ENCODE data around the gene TCEAL4.
"Not testable (repeated sequence)": the region's sequence is repeated elsewhere in the genome, so short reads cannot be mapped to it uniquely, and the experiment has no call there.

The TCEAL4 gene

DNA sequence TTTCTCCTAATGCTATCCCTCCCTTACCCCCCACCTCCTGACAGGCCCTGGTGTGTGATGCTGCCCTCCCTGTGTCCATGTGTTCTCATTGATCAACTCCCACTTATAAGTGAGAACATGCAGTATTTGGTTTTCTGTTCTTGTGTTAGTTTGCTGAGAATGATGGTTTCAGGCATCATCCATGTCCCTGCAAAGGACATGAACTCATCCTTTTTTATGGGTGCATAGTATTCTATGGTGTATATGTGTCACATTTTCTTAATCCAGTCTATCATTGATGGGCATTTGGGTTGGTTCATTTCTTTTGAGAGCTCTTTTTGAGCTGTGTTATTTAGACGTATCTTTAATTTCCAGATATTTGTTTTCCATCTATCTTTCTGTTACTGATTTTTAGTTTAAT, 7.0 kb downstream of the TCEAL4 start:
- not testable (repeated sequence) for DNase-seq (ENCODE audit: low spot score)

DNA sequence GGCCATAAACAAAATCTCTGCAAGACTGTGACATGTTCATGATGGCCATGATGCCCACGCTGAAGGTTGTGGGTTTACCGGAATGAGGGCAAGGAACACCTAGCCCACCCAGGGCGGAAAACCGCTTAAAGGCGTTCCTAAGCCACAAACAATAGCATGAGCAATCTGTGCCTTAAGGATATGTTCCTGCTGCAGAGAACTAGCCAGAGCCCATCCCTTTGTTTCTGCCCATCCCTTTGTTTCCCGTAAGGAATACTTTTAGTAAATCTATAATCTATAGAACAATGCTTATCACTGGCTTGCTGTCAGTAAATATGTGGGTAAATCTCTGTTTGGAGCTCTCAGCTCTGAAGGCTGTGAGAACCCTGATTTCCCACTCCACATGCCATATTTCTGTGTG, 9.9 kb downstream of the TCEAL4 start:
- DNase-seq (ENCODE audit: low spot score): not testable (repeated sequence)

DNA sequence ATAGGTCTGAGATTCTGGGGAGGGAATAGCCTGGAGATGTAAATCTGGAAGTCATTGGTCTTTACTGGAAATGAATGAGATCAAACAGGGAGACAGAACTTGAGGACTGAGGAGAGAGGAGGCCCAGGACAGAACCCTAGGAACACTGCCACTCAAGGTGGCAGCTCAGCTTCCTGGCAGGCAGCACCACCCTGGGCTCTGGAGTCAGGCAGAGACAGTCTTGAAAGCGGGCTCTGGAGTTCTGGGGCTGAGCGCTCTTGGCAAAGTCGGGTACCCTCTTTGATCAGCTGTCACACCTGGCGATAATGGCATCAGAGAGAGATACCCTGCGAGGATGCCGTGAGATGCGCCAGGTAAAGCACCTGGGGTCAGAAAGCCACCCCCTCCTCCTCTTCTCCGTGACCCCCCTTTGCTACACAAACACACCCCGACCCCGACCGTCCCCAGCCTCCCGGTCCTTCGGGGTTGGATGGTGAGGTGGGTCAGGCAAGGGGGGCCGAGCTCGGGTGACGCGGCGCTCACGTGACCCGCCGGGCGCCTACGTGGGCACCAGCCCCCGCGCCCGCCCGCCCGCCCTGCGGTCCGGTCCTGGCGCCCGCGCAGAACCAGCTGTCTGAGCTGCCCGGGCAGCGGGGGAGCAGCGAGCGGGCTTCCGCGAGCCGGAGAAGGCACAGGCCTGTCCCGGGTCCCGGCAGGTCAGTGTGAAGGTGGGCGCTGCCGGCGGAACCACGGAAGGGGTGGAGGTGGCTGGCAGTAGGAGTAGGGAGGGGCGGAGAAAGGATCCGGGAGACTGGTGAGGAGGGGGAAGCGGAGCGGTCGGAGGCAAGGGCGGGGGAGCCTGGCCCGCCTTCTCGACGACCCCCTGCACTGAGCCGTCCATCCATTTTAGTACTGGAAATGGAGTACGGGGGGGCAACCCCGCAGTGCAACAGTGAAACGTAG, 22.3 kb downstream of the TCEAL4 start, which contains the start of gene TCEAL3:
TCEAL3 (plus strand) TSS at position 600 of the 942 bp plus-strand sequence. CDS start 1,102 bp downstream, outside the sequence.
- peak; percentile 23 for DNase-seq (ENCODE audit: low spot score)

DNA sequence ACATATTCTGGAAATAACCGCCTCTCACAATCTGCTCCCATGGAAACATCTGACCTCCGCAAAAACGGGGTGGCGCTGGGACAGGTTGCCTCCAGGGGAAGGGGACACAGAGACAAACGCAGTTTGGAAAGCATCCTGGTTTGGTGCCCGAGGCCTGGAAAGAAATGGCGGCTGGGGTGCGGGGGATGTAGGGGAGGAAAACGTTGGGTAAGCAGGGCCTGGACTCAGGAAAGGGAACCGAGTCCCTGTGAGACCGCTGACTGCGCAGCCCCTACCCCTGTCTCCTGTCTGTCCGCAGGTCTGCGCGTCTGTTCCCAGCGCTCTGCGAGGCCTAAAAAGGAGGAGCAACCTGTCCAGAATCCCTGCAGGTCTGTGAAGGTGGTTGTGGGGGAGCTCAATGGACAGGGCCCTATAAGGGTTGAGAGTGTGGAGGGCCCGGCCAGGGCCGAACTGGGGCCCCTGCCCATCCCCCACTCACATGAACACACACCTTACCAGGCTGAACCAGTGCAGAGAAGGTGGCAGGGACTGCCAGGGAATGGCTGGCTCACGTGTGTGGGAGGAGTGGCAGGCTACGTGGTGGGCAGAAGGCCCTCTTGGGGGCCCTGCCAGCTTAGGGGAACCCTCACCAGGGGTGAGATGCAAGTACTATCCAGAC, 23.1 kb downstream of the TCEAL4 start:
- DNase-seq (ENCODE audit: low spot score): no peak

DNA sequence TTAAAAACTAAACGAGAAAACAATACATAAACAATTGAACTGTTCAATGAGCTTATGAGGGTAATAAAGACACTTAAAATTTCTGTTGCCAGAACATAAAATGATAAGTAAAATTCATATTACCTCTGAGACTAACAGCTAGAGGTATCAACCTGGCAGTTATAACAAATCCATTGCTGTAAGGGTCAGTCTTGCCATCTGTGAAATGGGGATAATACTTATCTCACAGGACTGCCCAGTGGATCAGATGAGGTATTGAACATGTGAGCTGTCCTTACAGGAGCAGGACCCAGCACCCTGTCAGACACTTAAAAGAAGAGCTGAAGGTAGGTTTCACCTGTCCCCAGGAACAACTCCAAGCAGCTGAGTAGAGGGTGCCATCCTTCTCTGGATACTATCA, 25.0 kb downstream of the TCEAL4 start:
- DNase-seq (ENCODE audit: low spot score): no peak

DNA sequence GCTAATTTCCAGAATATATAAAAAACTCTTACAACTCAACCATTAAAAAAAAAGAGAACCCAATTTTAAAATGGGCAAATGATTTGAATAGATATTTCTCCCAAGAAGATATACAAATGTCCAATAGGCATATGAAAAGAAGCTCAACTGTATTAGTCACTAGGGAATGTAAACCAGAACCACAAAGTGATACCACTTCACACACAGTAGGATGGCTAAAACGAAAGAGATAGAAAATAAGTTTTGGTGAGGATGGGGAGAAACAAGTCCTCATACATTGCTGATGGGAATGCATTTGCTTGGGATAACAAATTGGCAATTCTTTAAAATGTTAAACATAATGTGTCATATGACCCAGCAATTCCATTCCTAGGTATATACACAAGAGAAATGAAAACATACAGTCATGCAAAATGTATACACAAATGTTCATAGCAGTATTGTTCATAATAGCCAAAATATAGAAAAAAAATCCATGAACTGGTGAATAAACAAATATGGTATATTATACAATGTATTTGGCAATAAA, 28.1 kb downstream of the TCEAL4 start:
- no peak for DNase-seq (ENCODE audit: low spot score)

DNA sequence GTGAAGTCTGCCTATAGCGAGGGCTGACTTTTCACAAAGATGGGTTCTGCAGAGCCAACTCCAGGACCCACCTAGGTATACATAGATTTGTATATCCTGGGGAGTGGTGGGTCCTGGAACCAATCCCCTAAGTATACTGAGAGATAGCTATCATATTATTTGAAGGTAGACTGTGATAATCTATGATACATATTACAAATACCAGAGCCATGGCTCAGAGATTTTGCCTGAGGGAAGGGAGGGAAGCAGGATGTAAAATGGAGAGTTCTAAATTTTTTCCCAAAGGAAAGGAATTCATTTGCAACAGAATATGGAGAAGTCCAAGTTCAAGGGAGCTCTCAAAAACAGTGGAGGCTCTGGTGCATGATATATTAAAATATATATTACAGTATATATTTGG, 29.7 kb downstream of the TCEAL4 start:
- DNase-seq (ENCODE audit: low spot score): no peak

DNA sequence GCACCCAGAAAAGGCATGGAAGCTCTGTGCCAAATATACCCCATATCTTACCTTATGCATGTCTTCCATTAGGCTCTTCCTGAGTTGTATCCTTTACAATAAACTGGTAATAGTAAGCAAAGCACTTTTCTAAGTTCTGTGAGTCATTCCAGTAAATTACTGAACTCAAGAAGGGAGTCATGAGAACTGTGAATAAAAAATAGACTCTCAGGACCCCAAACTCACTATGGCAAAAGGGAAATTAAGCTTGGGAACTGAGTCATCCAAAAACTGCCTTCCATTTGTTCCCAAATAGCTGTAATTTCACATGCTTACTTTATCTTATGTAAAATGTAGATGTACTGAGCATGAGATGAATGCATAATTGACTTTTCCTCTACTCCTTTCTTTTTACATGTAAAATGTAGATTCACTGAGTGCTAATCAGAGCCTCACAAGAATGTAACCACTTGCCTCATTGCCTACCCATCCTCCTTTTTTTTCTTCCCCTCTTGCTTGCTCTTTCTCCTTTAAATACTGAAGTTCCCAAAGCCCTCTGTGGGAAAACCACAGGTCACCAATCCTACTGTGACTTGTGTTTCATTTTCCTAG, 30.6 kb downstream of the TCEAL4 start:
- DNase-seq (ENCODE audit: low spot score): no peak

DNA sequence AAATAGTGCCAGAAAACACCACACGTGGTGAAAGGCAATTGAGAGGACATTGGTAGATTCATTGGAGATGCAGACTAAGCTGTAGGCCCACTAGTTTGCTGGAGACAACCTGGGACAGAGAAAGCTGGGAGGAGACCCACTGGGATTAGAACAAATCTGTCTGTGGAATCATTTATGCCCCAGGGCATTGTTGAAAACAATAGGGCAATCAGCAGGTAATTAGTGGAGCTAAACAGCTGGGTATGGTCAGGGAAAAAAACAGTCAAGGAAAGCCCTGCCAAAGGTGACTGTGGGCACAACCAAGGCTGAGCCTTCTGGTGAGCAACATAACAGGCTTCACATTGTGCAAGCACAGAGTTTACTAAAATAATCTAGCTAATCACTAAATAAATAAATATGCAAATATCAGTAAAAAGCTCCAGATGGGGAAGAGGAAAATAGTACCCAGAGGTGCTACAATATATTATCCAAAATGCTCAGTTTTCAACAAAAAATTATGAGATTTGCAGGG, 31.4 kb downstream of the TCEAL4 start:
- DNase-seq (ENCODE audit: low spot score): no peak

DNA sequence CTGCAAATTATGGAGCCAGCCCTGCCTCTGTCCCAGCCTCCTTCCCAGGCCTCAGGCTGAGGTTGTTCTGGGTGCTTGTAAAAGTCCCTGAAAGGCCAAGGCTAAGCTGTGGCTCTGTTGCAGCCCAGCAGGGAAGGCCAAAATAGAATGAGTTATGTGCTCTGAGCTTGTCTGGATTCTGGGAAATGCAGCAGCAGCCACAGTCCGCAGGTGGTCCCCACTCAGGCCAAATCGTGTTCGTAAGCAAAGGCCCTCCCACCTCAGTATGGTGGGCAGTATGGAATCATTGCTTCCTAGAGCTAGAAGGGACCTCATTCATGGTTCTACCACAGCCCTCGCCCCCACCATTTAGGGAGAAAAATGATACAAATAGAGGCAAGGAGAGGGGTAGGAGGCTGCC, 38.8 kb downstream of the TCEAL4 start:
- no peak for DNase-seq (ENCODE audit: low spot score)

DNA sequence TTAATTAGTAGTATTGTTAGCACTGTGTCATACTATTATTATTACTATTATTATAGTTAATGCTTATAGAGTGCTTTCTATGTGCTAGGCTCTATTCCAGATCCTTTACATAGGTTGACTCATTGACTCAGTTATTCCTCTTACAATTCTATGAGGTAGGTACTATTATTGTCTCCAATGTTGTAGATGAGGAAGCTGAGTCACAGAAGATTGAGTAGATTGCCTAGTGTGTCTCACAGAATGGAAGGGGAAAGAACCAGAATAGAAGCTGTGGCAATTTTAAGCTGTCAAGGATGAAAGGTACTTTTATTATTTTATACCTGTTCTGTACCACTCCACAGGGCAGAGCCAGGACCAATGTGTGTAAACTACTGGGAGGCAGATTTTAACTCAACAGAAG, 41.5 kb downstream of the TCEAL4 start:
- DNase-seq (ENCODE audit: low spot score): no peak

DNA sequence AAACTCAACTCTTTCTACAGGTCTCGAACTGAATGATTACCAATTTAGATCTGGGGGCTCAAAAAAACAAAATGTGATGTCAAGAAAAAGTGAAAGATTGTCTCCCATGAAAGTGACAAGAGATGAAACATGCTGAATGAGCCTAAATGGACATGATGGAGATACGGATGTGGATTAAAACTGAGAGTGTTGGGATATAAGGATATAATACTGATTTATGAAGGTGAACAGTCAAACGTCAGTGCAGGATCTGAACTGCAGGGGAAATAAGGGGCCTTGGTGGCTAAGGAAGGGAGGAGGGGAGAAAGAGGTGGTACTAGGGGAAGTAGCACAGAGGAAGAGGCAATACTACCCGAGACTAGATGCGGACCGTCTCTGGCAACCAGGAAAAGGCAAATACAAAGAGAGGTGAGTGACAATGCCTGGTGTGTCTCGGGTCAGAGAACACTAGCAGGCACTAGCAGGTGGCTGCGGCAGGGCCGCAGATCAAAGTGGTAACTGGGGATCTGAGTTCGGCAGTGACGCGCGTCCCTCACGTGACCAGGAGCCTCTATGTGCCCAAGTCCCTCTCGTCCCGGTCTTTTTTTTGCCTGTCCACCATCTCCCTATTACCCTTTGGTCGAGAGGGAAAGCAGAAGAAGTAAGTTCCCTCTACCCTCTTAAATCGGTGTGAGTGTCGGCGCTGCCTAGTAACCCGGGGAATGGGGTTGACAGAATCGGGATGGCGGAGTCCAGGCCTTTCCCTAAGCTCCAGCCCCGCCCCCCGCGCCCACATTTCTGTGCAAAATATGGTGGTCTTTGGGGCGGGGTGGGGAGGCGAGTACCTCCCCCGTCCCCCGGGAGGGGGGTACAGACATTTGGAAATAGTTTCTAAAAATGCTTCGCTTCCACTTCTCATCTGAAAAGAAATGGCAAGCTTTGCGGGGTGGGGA, 43.3 kb downstream of the TCEAL4 start, which contains the start of gene TCEAL1:
TCEAL1 (plus strand) TSS at position 590 of the 932 bp plus-strand sequence. CDS start 942 bp downstream, outside the sequence.
- DNase-seq (ENCODE audit: low spot score): peak; percentile 29

DNA sequence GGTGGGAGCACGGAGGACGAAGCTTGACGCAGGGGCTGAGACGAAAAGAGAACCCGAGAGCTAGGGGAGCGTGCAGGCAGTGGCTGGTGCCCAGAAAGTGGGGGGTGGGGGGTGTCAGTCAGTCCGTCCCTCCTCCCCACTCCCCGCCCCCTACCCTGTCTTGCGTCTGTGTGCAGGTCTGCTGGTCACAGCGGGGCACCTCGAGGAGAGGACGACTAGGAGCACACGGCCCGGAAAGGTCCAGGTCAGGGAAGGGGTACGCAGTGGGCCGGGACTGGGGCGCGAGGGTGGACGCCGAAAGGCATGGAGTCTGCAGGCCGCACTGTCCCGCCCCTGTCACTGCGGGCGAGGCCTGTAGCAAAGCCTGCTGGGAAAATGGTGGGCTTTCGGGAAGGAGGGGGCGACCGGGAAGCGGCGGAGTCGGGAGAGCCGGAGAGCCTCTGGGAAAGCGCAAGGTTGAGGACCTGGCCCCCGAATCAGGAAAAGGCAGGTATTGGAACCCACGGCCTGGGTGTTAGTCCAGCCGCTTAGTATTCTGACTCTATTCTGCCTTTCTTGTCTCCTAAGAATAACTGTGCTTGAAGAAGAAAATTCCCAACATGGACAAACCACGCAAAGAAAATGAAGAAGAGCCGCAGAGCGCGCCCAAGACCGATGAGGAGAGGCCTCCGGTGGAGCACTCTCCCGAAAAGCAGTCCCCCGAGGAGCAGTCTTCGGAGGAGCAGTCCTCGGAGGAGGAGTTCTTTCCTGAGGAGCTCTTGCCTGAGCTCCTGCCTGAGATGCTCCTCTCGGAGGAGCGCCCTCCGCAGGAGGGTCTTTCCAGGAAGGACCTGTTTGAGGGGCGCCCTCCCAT, 44.2 kb downstream of the TCEAL4 start:
- DNase-seq (ENCODE audit: low spot score): peak; percentile 0

DNA sequence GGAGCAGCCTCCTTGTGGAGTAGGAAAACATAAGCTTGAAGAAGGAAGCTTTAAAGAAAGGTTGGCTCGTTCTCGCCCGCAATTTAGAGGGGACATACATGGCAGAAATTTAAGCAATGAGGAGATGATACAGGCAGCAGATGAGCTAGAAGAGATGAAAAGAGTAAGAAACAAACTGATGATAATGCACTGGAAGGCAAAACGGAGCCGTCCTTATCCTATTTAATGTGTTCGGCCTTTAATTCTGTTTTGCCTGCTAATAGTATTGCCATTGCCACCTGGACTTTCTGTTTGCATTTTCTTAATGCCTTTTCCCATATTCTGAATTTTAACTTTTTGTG, 44.8 kb downstream of the TCEAL4 start:
- DNase-seq (ENCODE audit: low spot score): no peak

DNA sequence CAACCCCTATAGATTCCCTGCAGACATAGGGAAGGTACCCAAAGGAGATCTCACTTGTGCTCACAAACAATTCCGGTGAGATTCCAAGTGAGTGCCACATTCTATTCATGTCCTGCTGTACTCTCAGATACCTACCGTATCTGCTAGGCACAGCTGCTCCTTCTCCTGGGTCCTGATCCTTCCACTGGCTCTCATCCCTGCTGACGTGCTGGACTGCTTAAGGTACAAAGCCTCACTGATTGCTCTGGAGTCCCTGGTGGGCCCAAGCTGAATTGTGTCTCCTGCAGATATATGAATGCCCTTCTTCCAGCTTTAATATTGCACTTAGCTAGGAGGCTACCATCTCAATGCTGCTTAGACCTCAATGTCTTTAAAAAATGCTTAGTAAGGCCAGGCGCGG, 45.8 kb downstream of the TCEAL4 start:
- DNase-seq (ENCODE audit: low spot score): no peak

DNA sequence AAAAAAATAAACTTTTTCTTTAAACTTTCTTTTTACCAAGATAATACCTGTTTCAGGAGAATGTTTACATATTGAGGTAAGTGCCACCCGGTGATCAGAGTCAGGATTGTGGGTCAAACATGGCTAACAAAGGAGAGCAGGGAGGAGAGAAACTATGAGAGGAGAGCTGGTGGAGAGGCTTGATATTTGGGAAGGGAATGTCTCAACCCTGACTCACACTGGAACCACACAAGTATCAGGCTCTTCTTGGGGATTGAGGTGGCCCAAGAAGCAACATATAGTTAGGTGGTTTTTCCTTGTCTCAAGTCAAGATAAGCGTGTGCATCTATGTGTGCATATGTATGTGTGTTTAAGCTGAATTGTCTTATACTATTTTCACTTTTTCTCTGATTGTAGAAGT, 50.1 kb downstream of the TCEAL4 start:
- DNase-seq (ENCODE audit: low spot score): no peak
